K562 (cell line): ENCODE data around the gene DNPEP. TPM values are rescaled to one million over a fixed set of nuclear protein-coding genes. Genes with fewer than 3 reads are reported as not detected.

Experiments
- ATAC-seq: fragments of 200-7000 bp; cut with Tn5 transposase; 3 replicates; pipeline ENCODE4 v1.9.1; 2020; ENCODE audit warnings: moderate library complexity
- BruUV-seq: library from RNA; stranded (reverse); fragments of 400-500 nt; replicated peaks from 2 replicates; lab custom pipeline; 2021; lab: Mats Ljungman, UMichigan
- CTCF ChIA-PET: fragments of 300-600 bp; formaldehyde crosslinking; extraction: SDS; loops from one replicate; lab custom pipeline; 2021; ENCODE audit warnings: low intra/inter-chr PET ratio; lab: Yijun Ruan, JAX
- POLR2A ChIA-PET: fragments of 300-600, 350-650 bp; sonication (Branson Sonifier 250); formaldehyde crosslinking; extraction: SDS; loops from one replicate; lab custom pipeline; 2021; ENCODE audit warnings: antibody characterized with exemption, inconsistent platforms; lab: Yijun Ruan, JAX
- DNase-seq, 4 experiments: peaks; one replicate each; pipeline versions ENCODE4 v3.0.0 to v3.0.0-alpha.2; 2011 to 2018; ENCODE audit warnings: low spot score in 3 of 4, mixed read lengths in 3 of 4; ENCODE audit errors: extremely low read depth in 1 of 4
- FAIRE-seq: peaks from 2 replicates; lab custom pipeline; 2011; peaks lifted over from hg19 to GRCh38; lab: Jason Lieb, UNC
- H2AFZ ChIP-seq: 2 replicates; pipeline ENCODE4 v1.6.0; 2011; ENCODE audit warnings: low read depth, low read length, control low read depth, inconsistent platforms
- H3K27ac ChIP-seq: fragments of 200-600 bp; 3 replicates; pipeline ENCODE4 v1.8.0; 2011; ENCODE audit warnings: low read depth, mild to moderate bottlenecking, control low read depth, inconsistent platforms, low read length, moderate library complexity, mixed read lengths; ENCODE audit errors: extremely low read depth
- H3K27me3 ChIP-seq, 2 experiments: fragments of 300-600 bp in 1 of 2; 2 replicates in 1 of 2; 3 replicates in 1 of 2; pipeline versions ENCODE4 v1.6.0 to v1.8.0; 2011; ENCODE audit warnings: inconsistent platforms in 2 of 2, low read length in 2 of 2, mild to moderate bottlenecking in 1 of 2, mixed read lengths in 1 of 2, moderate library complexity in 1 of 2; ENCODE audit not compliant: control insufficient read depth in 2 of 2, insufficient read depth in 2 of 2
- H3K36me3 ChIP-seq: fragments of 300-600 bp; 3 replicates; pipeline ENCODE4 v1.8.0; 2011; ENCODE audit warnings: mild to moderate bottlenecking, low read length, inconsistent platforms; ENCODE audit not compliant: control insufficient read depth, insufficient read depth
- H3K4me1 ChIP-seq, 2 experiments: fragments of 200-600 bp in 1 of 2; replicated peaks in 1 of 2; 2 replicates in 1 of 2; 3 replicates in 1 of 2; pipeline versions ENCODE4 v1.5.1 to v1.8.0; 2011; ENCODE audit warnings: inconsistent platforms in 2 of 2, low read length in 2 of 2, mild to moderate bottlenecking in 1 of 2, mixed read lengths in 1 of 2, moderate library complexity in 1 of 2; ENCODE audit not compliant: control insufficient read depth in 2 of 2, insufficient read depth in 2 of 2
- H3K4me2 ChIP-seq: 2 replicates; pipeline ENCODE4 v1.6.1; 2011; ENCODE audit warnings: low read length, control low read depth, inconsistent platforms, mixed read lengths; ENCODE audit not compliant: insufficient read depth
- H3K4me3 ChIP-seq: fragments of 200-600 bp; sonication (generic), shearing (Covaris generic); 2 replicates; pipeline ENCODE4 v1.5.1; 2016; ENCODE audit warnings: control low read depth, inconsistent platforms
- H3K79me2 ChIP-seq: fragments of 200-600 bp; 3 replicates; pipeline ENCODE4 v1.8.0; 2011; ENCODE audit warnings: low read length, inconsistent platforms; ENCODE audit not compliant: control insufficient read depth, insufficient read depth
- H3K9ac ChIP-seq, 2 experiments: 2 replicates each; pipeline versions ENCODE4 v1.6.0 to v1.6.1; 2011; ENCODE audit warnings: low read depth in 2 of 2, low read length in 2 of 2, control low read depth in 1 of 2, inconsistent platforms in 1 of 2, mild to moderate bottlenecking in 1 of 2, mixed read lengths in 1 of 2; ENCODE audit not compliant: insufficient read depth in 1 of 2
- H3K9me1 ChIP-seq: one replicate; pipeline ENCODE4 v1.6.0; 2011; ENCODE audit warnings: inconsistent platforms, mild to moderate bottlenecking, low read length, moderate library complexity; ENCODE audit not compliant: control insufficient read depth, insufficient read depth
- H3K9me3 ChIP-seq: replicated peaks from 2 replicates; pipeline ENCODE4 v1.5.1; 2011; ENCODE audit warnings: low read depth, low read length, inconsistent platforms; ENCODE audit not compliant: control insufficient read depth, insufficient read depth
- H4K20me1 ChIP-seq: replicated peaks from 2 replicates; pipeline ENCODE4 v1.6.1; 2011; ENCODE audit warnings: low read length, inconsistent platforms, mixed read lengths; ENCODE audit not compliant: control insufficient read depth, insufficient read depth
- BACH1 ChIP-seq: fragments of 200-800 bp; sonication (Bioruptor generic); IDR thresholded peaks from 2 replicates; pipeline ENCODE4 v1.6.1; 2016; ENCODE audit warnings: missing genetic modification characterization, missing compliant biosample characterization
- NRF1 ChIP-seq, 2 experiments: fragments of 450-650 bp; IDR thresholded peaks in 1 of 2; conservative IDR thresholded peaks in 1 of 2; 2 replicates each; pipeline ENCODE4 v1.6.1; 2014; ENCODE audit warnings: mild to moderate bottlenecking in 2 of 2
- PCBP1 ChIP-seq: fragments of 200-400 bp; formaldehyde crosslinking; IDR thresholded peaks from 2 replicates; pipeline ENCODE4 v1.6.1; 2018; ENCODE audit warnings: mild to moderate bottlenecking, low read depth, low read length; ENCODE audit not compliant: poor library complexity, severe bottlenecking
- PREB ChIP-seq: sonication (generic); formaldehyde crosslinking; IDR thresholded peaks from 2 replicates; pipeline ENCODE4 v1.8.1; 2023; ENCODE audit warnings: mild to moderate bottlenecking, missing genetic modification reagents
- SMAD1 ChIP-seq: fragments of 150-350 bp; IDR thresholded peaks from 2 replicates; pipeline ENCODE4 v1.6.1; 2014; ENCODE audit warnings: low read length, low read depth; ENCODE audit not compliant: partially characterized antibody
- YBX1 ChIP-seq: fragments of 450-650 bp; IDR thresholded peaks from 2 replicates; pipeline ENCODE4 v1.7.1; 2016; ENCODE audit warnings: mild to moderate bottlenecking
- ZFX ChIP-seq: sonication (generic); formaldehyde crosslinking; IDR thresholded peaks from 2 replicates; pipeline ENCODE4 v1.8.0; 2022; ENCODE audit warnings: mild to moderate bottlenecking, missing genetic modification reagents, moderate library complexity
- WGBS: fragments of 100-300 bp; shearing (Covaris generic); methylation state at CpG from one replicate; pipeline ENCODE4 v1.1.6; 2016; ENCODE audit warnings: low coverage, mixed read lengths; ENCODE audit not compliant: insufficient coverage; ENCODE audit errors: missing lambda C conversion rate; 5-methylcytosine and 5-hydroxymethylcytosine counted together
- in situ Hi-C: fragments of 300-500 bp; cut with MboI; formaldehyde crosslinking; loops from 4 replicates; pipeline ENCODE4 v1.15.0; 2018; ENCODE audit warnings: inconsistent platforms, mixed read lengths
- intact Hi-C: fragments of 100-400 bp; cut with micrococcal nuclease; formaldehyde crosslinking; loops from 2 replicates; pipeline ENCODE4 v1.14.2; 2022
- polyA plus RNA-seq, 8 experiments: library from polyadenylated mRNA; depleted of rRNA in 4 of 8; stranded (reverse) in 5 of 8; unstranded in 3 of 8; fragments of >200 nt; fragmentation: Nextera tagmentation in 2 of 8; fragmentation: Illumina TruSeq in 1 of 8; extraction: Ambion mirVana in 2 of 8; extraction: Trizol in 1 of 8; gene quantifications; 2 replicates each; pipeline versions ENCODE4 v1.2.1 to v1.2.3, GENCODE V29; 2011 to 2014; ENCODE audit warnings: inconsistent platforms in 1 of 8, missing spikeins in 1 of 8
- total RNA-seq, 7 experiments: library from RNA; depleted of rRNA in 6 of 7; stranded (reverse); fragments of >200 nt in 6 of 7; fragmentation: Illumina TruSeq in 2 of 7; extraction: Trizol in 2 of 7; gene quantifications; 2 replicates each; pipeline versions ENCODE4 v1.2.1 to v1.2.3, GENCODE V29; 2011 to 2021; ENCODE audit warnings: low replicate concordance in 1 of 7
- TF ChIP-seq, protein P1 (sequence below): fragments of 450-650 bp; formaldehyde crosslinking; IDR thresholded peaks from 2 replicates; pipeline ENCODE4 v1.4.0; 2022; ENCODE audit warnings: missing genetic modification characterization

The DNPEP gene
- total and polyA plus RNA-seq, 9 of the 15 experiments (the other 6 are each of a cell fraction or from before 2014, with no cell fraction given), result 34.6 to 71.4 (median 45.5) TPM

- ChIA-PET POLR2A (interaction anchor here (0.6 to 2.1 kb wide), 6 partner anchors 11 to 137 kb away, joined by 3 to 5 read pairs (median 4); no protein-coding TSS in a partner anchor), CTCF (no interaction called here)
- H3K27ac ChIP-seq, result peak overlapping the region; percentile 88
- WGBS, result 13% methylated on average over 6 of the region's 6 CpGs
- H3K9me1 ChIP-seq, result peaks cover 10% of the 10 kb centered on the region
- peak; percentile 4 for ATAC-seq
- peak overlapping the region; percentile 99 for H2AFZ ChIP-seq
- H3K4me2 ChIP-seq, result peak overlapping the region; percentile 88
- in situ Hi-C loops, result no loop called here
- TF ChIP-seq YBX1, result no peak
- TF ChIP-seq PCBP1, result no peak
- TF ChIP-seq ZFX (CRISPR knock-in tag), result peak; percentile 47; the same call in 1 of the 2 replicates
- TF ChIP-seq BACH1 (tag), result no peak
- TF ChIP-seq PREB, result 0 out of 2 replicates have a peak, but pooled peaks have one; percentile 67
- TF ChIP-seq NRF1 (conservative IDR thresholded peaks at IDR 0.05 in 1 of 2, IDR thresholded peaks at IDR 0.05 in 1 of 2), result no peak
- TF ChIP-seq SMAD1, result no peak
- TF ChIP-seq, protein P1, sequence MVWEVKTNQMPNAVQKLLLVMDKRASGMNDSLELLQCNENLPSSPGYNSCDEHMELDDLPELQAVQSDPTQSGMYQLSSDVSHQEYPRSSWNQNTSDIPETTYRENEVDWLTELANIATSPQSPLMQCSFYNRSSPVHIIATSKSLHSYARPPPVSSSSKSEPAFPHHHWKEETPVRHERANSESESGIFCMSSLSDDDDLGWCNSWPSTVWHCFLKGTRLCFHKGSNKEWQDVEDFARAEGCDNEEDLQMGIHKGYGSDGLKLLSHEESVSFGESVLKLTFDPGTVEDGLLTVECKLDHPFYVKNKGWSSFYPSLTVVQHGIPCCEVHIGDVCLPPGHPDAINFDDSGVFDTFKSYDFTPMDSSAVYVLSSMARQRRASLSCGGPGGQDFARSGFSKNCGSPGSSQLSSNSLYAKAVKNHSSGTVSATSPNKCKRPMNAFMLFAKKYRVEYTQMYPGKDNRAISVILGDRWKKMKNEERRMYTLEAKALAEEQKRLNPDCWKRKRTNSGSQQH (CRISPR knock-in tag), result no peak
- no peaks in the 10 kb centered on the region for H3K9me3 ChIP-seq
- peaks cover 17 to 27% of the 10 kb centered on the region in 2 experiments; a peak in 4 of 5 replicates for H3K4me1 ChIP-seq
- DNase-seq, result peak in 1 of 4 experiments; percentile 40
- H3K4me3 ChIP-seq, result peak overlapping the region; percentile 37
- H3K79me2 ChIP-seq, result peaks cover 10% of the 10 kb centered on the region
- BruUV-seq, result TSS peak; percentile 95
- H4K20me1 ChIP-seq, result no peaks in the 10 kb centered on the region
- H3K27me3 ChIP-seq, result no peaks in the 10 kb centered on the region
- H3K36me3 ChIP-seq, result peaks cover 29% of the 10 kb centered on the region; the same call in 2 of the 3 replicates
- intact Hi-C loops, result no loop called here
- FAIRE-seq, result no peak
- peak overlapping the region; percentile 63 to 71; a peak in 3 of 4 replicates for H3K9ac ChIP-seq
Observed at GRCh38 chr2:219388907-219389156, 1.1 kb upstream of the DNPEP start.
